Activated naive CD8-positive, alpha-beta T cell (primary cell): Measurements from ENCODE around the gene SNX9.
A peak's percentile ranks its signal among the peaks of the same experiment; 100 is the strongest.
"Not testable (repeated sequence)": the region's sequence is repeated elsewhere in the genome, so short reads cannot be mapped to it uniquely, and the experiment has no call there.

ENCODE experiments used
- H3K27ac Mint-ChIP-seq: one replicate; pipeline ENCODE4 v1.8.0; 2021; ENCODE audit warnings: mixed read lengths
- H3K27me3 Mint-ChIP-seq: one replicate; pipeline ENCODE4 v1.8.0; 2021; ENCODE audit warnings: mixed read lengths
- H3K36me3 Mint-ChIP-seq: one replicate; pipeline ENCODE4 v1.8.0; 2021; ENCODE audit warnings: mixed read lengths
- H3K4me1 Mint-ChIP-seq: one replicate; pipeline ENCODE4 v1.8.0; 2021; ENCODE audit warnings: low read depth, mixed read lengths
- H3K4me3 Mint-ChIP-seq: one replicate; pipeline ENCODE4 v1.8.0; 2021; ENCODE audit warnings: mild to moderate bottlenecking, mixed read lengths
- H3K9me3 Mint-ChIP-seq: one replicate; pipeline ENCODE4 v1.8.0; 2021; ENCODE audit warnings: low read depth, mixed read lengths

SNX9 gene

DNA sequence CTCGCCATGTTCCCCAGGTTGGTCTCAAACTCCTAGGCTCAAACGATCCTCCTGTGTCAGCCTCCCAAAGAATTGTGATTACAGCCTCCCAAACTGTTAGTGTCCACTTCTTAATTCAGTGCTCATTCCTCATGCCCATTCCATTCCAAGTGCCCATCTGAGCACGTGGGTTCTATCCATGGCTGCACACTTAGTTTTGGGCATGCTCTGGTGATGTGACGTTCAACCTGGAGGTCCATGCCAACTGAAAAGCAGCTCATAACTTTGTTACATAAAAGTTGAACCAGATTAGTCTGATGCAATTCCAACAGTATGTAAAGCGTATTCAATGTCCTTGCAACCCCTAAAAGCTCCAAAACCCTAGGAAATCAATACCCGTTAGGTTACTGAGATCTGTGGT, 11.5 kb downstream of the SNX9 start:
- H3K36me3 Mint-ChIP-seq: peaks cover 29% of the 10 kb centered on the region
- peak overlapping the region; percentile 61 for H3K4me3 Mint-ChIP-seq
- peak overlapping the region; percentile 46 for H3K27ac Mint-ChIP-seq
- H3K9me3 Mint-ChIP-seq: peaks cover 8% of the 10 kb centered on the region
- peaks cover 84% of the 10 kb centered on the region for H3K4me1 Mint-ChIP-seq
- H3K27me3 Mint-ChIP-seq: no peaks in the 10 kb centered on the region

DNA sequence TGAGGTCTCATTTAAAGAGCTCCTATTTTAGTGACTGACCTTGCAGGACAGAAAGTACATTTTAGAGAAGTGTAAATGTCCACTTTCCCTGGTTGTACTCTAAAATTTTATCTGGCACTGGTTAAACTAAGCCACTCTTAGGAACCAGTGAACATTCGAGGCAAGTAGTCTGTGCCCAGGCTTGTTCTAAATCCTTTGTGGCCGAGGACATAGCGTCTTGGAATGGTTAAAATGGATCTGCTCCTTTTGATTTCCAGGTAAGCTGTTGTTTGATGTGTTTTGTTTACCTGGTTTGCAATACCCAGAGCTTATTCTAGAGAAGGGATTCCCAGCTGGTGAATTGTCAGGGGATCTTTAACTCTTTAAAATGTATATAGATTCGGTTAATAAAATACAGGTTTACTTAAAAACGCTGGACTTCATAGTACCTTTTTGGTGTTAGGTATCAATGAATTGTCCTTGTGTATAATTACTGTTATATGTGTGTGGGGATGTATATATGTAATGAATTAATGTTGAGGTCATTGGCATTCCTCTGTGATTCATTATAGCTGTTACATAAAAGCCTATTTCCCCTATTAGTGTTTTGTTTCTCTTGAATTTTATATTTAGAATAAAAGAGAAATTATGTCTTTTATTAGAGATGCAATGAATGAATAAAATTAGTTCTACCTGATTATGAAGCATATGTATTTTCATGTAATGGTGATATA, 15.8 kb downstream of the SNX9 start:
- H3K4me1 Mint-ChIP-seq: peaks cover 82% of the 10 kb centered on the region
- H3K9me3 Mint-ChIP-seq: no peaks in the 10 kb centered on the region
- H3K4me3 Mint-ChIP-seq: no peak overlapping the region
- H3K27me3 Mint-ChIP-seq: no peaks in the 10 kb centered on the region
- no peak overlapping the region for H3K27ac Mint-ChIP-seq
- peaks cover 14% of the 10 kb centered on the region for H3K36me3 Mint-ChIP-seq

DNA sequence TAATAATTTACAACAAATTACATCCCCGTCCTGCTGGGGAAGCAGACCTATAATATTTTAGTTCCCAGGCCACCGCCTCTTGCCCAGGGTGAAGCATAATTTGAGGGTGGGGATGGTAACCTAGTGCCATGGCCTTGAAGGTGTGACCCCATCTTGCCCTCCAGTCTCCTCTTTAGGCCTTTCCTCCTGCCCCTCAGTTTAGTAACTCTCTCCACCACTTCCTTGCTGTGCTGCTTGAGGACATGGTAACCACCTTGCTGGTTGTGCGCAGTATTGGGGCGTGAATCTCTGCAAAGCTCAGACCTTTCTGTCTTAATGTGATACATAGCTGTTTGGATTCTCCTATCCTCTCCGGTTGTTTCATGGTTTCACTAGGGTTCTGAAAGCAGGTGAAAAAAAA, 16.6 kb downstream of the SNX9 start:
- peaks cover 82% of the 10 kb centered on the region for H3K4me1 Mint-ChIP-seq
- peaks cover 16% of the 10 kb centered on the region for H3K36me3 Mint-ChIP-seq
- H3K9me3 Mint-ChIP-seq: no peaks in the 10 kb centered on the region
- H3K27me3 Mint-ChIP-seq: no peaks in the 10 kb centered on the region
- H3K4me3 Mint-ChIP-seq: no peak overlapping the region
- H3K27ac Mint-ChIP-seq: no peak overlapping the region

DNA sequence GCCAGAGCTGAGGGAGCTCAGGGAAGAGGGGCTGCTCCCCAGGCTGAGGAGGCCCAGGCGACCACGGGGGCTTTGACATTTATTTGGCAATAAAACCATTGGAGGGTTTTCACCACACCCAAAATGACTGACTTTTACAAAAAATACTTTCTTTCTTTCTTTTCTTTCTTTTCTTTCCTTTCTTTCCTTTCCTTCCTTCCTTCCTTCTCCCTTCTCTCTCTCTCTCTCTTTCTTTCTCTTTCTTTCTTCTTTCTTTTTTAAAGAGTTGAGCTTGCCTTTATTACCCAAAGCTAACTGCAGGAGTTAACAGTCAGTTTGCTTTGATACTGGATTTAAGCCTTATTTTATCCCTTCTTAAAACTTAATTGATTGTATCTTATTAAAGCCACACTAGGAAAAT, 17.2 kb downstream of the SNX9 start:
- Mint-ChIP-seq H3K9me3 (no peaks in the 10 kb centered on the region), H3K27me3 (no peaks in the 10 kb centered on the region), H3K4me1 (peaks cover 81% of the 10 kb centered on the region), H3K27ac (no peak overlapping the region), H3K36me3 (peaks cover 17% of the 10 kb centered on the region), H3K4me3 (peak overlapping the region; percentile 55)

DNA sequence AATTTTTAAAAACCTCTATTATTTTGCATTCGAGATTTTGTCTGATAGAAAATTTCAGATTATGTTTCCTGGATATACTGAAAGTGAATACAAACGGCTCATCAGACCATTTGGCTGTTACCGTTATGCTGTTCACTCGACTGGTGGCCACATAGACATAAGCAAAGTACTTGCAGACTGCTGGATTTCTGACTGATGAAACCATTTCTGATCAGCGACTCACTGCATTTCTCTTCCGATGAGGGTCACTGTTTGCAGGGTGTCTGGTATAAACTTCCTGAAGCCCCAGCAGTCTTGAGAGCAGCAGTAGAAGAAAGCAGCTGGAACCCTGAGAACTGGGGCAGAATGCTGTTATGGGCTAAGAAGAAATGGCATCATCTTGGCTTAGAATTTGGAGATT, 17.7 kb downstream of the SNX9 start:
- H3K4me1 Mint-ChIP-seq: peaks cover 82% of the 10 kb centered on the region
- H3K27ac Mint-ChIP-seq: no peak overlapping the region
- H3K9me3 Mint-ChIP-seq: no peaks in the 10 kb centered on the region
- peak overlapping the region; percentile 13 for H3K4me3 Mint-ChIP-seq
- H3K27me3 Mint-ChIP-seq: no peaks in the 10 kb centered on the region
- H3K36me3 Mint-ChIP-seq: peaks cover 18% of the 10 kb centered on the region

DNA sequence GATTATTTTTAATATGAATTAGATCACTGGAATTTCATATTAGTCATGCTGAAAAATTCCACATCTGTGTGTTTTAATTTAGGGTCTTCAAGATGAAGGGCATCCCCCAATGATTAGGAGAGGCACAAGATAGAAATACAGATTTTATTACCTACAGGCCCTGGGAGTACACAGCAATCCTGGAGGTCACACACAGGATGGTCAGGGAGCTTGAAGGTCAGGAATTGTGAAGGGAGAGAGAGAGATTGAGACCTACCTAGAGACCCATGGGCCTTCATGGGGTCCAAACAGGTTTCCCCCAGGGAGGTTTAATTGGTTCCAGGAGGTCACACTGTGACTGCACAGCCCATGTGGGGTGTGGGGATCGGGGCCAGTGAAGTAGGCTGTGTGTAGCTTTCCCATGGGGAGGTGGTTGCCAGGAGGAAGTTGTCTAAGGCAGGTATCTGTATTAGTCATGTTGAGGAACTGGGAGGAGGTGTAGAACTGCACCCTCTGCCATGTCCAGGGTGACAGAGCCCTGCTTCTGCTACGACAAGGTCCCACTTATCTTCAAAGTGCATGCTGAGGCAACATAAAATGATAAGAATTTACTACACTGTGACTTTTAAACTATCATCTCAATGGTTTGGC, 18.3 kb downstream of the SNX9 start:
- peaks cover 19% of the 10 kb centered on the region for H3K36me3 Mint-ChIP-seq
- no peaks in the 10 kb centered on the region for H3K27me3 Mint-ChIP-seq
- peaks cover 84% of the 10 kb centered on the region for H3K4me1 Mint-ChIP-seq
- peak overlapping the region; percentile 46 for H3K27ac Mint-ChIP-seq
- H3K4me3 Mint-ChIP-seq: peak overlapping the region; percentile 59
- no peaks in the 10 kb centered on the region for H3K9me3 Mint-ChIP-seq

DNA sequence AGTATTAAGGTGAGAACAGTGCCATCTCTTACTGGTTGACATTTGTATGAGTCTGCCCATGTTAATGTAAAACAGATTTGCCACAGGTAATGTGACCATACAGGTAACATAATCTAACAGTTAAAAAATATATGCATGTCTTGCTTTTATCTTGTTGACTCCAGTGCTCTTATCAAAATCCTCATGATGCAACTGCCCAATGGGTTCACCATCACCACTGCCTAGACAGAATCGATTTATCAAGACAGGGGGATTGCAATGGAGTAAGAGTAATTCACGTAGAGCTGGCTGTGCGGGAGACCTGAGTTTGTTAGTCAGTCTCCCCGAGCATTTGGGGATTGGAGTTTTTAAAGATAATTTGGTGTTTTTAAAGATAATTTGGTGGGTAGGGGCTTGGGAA, 19.2 kb downstream of the SNX9 start:
- Mint-ChIP-seq H3K36me3 (peaks cover 16% of the 10 kb centered on the region), H3K4me1 (peaks cover 86% of the 10 kb centered on the region), H3K27ac (no peak overlapping the region), H3K27me3 (no peaks in the 10 kb centered on the region), H3K9me3 (no peaks in the 10 kb centered on the region), H3K4me3 (no peak overlapping the region)

DNA sequence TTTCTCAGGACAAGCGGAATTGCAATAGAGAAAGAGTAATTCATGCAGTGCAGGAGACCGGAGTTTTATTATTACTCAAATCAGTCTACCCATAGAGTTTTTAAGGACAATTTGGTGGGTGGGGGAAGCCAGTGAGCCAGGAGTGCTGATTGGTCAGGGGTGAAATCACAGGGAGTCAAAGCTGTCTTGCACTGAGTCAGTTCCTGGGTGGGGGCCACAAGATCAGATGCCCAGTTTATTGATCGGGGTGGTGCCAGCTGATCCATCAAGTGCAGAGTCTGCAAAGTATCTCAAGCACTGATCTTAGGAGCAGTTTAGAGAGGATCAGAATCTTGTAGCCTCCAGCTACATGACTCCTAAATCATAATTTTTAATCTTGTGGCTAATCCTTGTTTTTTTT, 21.1 kb downstream of the SNX9 start:
- not testable (repeated sequence) for H3K4me3 Mint-ChIP-seq, H3K27me3 Mint-ChIP-seq, H3K9me3 Mint-ChIP-seq
- Mint-ChIP-seq H3K36me3 (peaks cover 16% of the 10 kb centered on the region), H3K4me1 (peaks cover 86% of the 10 kb centered on the region), H3K27ac (peak overlapping the region; percentile 41)

DNA sequence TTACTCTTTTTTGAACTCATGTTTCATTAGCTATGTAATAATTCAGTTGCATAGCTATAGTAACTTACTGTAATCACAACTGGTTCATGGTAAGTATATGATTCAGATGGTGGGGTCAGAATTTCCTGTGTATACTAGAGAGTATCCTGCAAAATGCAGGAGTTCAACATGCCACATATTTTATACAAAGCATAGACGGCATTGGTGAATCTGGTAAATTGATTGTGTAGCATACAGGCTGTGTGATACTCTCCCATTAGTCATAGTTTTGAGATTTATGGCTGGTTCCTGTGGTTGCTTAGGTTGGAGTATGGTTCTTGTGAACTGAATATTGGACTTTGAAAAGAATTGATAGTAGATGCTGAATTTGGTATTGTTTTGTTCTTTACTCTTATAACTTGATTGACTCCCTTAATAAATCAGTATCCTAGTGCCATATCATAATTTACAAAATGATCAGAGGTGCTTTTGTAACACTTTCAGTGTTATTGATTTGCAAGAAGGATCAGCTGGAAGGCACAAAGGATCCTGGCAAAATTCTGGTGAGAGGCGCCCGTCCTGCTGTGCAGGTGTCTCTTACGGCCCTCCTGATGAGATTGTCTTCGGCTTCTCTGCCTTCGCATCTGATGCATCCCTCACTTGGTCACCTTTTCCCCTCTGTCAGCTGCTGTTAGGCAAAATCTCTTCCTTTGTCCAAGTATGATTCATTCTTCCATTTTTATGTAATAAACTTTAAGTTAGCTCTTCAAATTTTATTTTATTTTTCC, 22.6 kb downstream of the SNX9 start:
- Mint-ChIP-seq H3K4me1 (peaks cover 87% of the 10 kb centered on the region), H3K9me3 (no peaks in the 10 kb centered on the region), H3K27ac (peak overlapping the region; percentile 62), H3K36me3 (peaks cover 23% of the 10 kb centered on the region), H3K27me3 (no peaks in the 10 kb centered on the region), H3K4me3 (peak overlapping the region; percentile 66)

DNA sequence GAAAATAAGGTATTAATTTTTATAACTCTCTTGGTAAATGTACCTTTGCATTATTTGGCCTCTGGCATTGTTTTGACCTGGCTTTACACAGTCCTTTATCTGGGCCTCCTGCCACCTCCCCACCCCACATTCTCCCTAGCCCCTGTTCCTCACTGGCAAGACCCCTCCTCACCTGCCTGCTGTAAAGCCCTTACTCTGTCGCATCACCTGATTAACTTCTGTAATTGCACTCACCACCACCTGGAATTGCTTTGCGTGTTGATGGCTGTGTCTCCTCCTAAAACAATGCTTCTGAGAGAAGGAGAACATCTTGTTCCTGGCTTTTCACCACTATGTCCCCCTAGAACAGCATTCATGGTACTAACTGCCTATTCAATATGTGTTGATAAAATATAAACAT, 24.8 kb downstream of the SNX9 start:
- peak overlapping the region; percentile 36 for H3K27ac Mint-ChIP-seq
- peaks cover 24% of the 10 kb centered on the region for H3K36me3 Mint-ChIP-seq
- no peaks in the 10 kb centered on the region for H3K27me3 Mint-ChIP-seq
- H3K4me1 Mint-ChIP-seq: peaks cover 70% of the 10 kb centered on the region
- H3K9me3 Mint-ChIP-seq: peaks cover 6% of the 10 kb centered on the region
- H3K4me3 Mint-ChIP-seq: no peak overlapping the region

DNA sequence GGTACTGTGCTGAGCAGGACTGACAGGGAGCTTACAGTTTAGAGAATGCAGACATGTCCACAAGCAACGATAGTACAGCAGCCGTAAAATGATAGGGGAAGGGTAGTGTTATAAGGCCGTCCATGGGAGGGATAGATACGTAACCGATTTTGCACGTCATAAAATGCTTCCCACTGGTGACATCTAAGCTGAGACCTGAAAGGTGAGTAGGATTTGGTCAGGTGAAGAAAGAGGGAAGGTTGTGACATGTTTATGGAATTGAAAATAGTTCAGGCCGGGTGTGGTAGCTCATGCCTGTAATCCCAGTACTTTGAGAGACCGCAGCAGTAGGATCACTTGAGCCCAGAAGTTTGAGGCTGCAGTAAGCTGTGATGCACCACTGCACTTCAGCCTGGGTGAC, 25.6 kb downstream of the SNX9 start:
- Mint-ChIP-seq H3K9me3 (peaks cover 9% of the 10 kb centered on the region), H3K36me3 (peaks cover 30% of the 10 kb centered on the region), H3K4me1 (peaks cover 68% of the 10 kb centered on the region), H3K27me3 (no peaks in the 10 kb centered on the region), H3K4me3 (no peak overlapping the region), H3K27ac (peak overlapping the region; percentile 5)

DNA sequence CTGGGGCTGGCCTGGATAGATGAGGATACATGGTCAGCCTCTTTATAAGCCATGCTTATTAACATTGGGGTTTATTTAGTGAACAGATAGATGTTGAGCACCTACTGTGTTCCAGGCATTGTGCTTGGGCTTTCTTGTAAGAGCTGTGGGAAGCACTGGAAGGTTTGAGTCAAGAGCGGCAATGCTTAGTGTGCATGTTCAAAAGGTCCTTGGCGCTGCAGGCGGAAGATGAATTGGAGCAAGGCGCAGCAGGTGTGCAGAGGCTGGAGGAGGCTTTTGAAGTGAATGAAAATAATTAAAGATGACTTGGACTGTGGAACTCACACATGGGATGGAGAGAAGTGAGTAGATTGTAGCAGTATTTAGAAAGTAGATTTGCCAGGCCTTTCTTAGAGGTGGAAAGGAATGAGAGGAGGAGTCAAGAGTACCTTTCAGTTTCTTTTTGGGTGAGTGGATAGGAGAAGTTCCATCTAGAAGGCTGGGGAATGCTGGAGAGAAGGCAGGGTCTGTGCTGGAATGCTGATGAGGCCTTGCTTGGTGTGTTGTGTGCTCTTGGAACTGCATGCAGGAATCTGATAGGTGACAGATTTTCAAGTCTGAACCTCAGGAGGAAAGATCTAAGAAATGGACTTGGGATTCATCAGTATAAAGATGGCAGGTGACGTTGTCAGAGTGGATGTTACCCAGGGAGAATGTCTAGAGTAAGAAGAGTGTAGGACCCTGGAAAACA, 26.4 kb downstream of the SNX9 start:
- no peaks in the 10 kb centered on the region for H3K27me3 Mint-ChIP-seq
- peak overlapping the region; percentile 28 for H3K4me3 Mint-ChIP-seq
- peaks cover 68% of the 10 kb centered on the region for H3K4me1 Mint-ChIP-seq
- H3K9me3 Mint-ChIP-seq: peaks cover 9% of the 10 kb centered on the region
- peak overlapping the region; percentile 13 for H3K27ac Mint-ChIP-seq
- H3K36me3 Mint-ChIP-seq: peaks cover 28% of the 10 kb centered on the region

DNA sequence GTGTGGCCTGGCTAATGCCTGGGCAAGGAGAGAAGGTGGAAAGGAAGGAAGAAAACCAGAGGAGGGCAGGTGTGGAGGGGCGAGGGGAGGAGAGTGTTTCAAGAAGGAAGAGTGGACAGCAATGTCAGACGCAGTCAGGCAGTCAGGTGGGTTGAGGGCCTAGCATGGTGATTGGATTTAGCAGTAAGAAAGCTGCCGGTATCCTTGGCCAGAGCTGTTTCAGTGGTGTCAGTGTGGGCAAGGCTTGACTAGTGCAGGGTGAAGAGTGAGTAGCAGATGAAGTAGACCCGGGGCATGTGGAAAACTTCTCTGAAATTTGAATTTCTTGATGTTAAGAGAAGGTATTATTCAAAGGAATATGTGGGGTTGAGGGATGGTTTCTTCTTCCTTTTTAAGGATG, 27.0 kb downstream of the SNX9 start:
- H3K9me3 Mint-ChIP-seq: peaks cover 11% of the 10 kb centered on the region
- no peak overlapping the region for H3K4me3 Mint-ChIP-seq
- H3K4me1 Mint-ChIP-seq: peaks cover 74% of the 10 kb centered on the region
- no peaks in the 10 kb centered on the region for H3K27me3 Mint-ChIP-seq
- peaks cover 31% of the 10 kb centered on the region for H3K36me3 Mint-ChIP-seq
- H3K27ac Mint-ChIP-seq: peak overlapping the region; percentile 13

DNA sequence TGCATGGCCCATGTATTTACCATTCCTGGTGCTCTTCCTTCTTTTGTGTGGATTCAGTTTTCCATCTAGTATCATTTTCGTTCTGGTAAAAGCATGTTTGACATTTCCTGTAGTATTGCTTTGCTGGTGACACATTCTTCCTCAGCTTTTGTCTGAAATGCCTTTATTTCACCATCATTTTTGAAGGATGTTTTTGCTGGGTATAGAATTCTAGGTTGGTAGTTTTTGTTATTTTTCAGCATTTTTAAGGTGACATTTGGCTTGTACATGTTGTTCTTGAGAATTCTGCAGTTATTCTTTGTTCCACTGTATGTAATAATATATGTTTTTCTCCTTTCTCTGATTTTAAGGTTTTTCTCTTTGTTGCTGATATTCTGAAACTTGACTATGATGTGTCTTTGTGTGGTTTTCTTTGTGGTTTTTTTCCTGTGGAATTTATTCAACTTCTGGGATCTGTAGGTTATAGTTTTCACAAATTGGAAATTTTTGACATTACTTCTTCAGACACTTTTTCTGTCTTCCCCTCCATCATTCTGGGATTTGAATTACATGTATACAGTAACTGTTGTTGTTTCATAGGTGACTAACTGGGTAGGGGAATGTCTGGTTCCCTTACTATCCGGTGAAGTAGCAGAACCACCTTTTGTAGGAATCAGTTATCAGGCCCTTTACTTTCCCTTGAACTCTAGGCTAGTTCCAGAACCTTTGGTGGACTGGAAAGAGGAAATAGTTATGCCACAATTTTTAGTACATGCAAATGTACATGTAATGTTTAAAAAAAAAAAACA, 30.2 kb downstream of the SNX9 start:
- Mint-ChIP-seq H3K9me3 (peaks cover 13% of the 10 kb centered on the region), H3K36me3 (peaks cover 24% of the 10 kb centered on the region), H3K4me1 (peaks cover 69% of the 10 kb centered on the region), H3K27me3 (no peaks in the 10 kb centered on the region), H3K4me3 (no peak overlapping the region), H3K27ac (peak overlapping the region; percentile 37)
